HG02588 (cell line): ENCODE measurements around the gene SHISA9.

ENCODE experiments used
- ATAC-seq: cut with Tn5 transposase; IDR thresholded peaks from one replicate; pipeline ENCODE4 v1.9.1; 2021; ENCODE audit warnings: mild to moderate bottlenecking, moderate library complexity; ENCODE audit not compliant: unreplicated experiment

Gene SHISA9

DNA sequence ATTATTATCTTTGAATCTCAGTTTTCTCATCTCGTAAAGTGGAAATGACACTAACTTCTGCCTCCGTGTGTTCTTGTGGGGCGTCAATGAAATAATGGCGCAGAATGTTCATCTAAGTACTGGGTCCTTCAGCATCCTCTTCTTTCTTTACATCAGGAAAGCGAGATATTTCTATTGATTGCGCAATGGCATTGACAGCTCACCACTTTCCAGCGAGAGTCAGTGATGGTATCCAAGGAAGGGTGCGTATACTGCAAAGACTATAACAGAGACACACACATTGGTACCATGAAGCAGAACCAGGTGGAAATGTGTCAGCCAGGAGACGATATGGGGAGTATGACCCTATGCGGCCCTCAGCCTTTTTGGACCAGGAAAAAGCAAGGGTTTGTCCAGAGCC lies 162.1 kb downstream of the SHISA9 start:
- no peak for ATAC-seq

GRCh38 chr16:13064821-13065220 lies 163.4 kb downstream of the SHISA9 start:
- ATAC-seq: no peak

DNA sequence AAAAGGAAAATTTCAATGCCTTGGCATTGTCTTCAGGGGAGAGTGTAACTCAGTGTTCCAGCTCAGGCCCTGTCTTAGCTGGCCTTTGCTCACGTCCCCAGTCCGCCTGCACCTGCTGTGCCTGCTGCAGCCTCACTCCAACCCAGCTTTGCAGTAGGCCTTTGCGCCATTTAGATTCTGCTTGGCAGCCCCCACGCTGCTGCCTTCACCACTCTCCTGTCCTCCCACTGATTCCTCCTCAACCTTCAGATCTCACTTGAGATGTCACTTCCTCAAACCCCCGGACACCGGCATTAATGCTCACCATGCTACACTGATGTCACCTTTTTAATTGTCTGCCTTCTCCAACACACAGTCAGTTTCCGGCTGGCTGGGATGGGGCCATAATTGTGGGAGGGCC lies 166.2 kb downstream of the SHISA9 start:
- ATAC-seq: no peak

GRCh38 chr16:13068912-13069583 lies 167.7 kb downstream of the SHISA9 start:
- ATAC-seq: no peak

DNA sequence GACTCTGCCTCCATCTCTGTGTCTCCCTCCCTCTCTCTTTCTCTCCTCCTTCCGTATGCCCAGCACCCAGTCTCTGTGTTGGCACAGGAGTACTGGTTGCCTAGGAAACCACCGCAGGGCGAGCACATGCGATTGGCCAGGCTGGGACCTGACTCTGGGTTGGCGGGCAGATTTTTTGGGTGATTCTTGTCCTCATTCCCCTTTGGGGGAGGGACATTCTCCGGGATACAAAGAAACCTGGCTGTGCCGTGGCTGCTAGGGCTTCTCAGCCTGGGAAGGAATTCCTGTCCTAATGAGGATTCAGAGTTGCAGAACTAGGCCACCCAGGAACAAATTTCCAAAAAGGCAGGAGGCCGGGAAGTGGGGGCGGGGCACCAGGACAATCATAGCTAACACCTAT lies 168.9 kb downstream of the SHISA9 start:
- no peak for ATAC-seq

DNA sequence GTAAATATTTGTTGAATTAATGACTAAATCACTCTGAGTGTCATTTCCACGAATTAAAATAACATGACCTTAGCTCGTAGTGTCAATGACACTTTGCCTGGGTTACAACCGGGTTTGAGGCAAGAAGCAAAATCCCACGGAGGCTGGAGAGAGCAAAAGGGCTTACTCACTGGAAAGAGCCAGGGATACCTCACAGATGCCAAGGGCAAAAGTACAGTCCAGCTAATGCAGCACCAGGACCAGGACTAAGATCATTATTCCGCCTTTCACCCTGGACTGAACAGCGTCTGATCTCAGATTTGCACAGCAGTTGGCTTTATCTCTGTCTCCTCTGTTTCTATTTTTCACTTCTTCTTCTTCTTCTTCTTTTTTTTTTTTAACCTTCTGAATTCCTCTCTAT lies 175.5 kb downstream of the SHISA9 start:
- ATAC-seq: no peak

DNA sequence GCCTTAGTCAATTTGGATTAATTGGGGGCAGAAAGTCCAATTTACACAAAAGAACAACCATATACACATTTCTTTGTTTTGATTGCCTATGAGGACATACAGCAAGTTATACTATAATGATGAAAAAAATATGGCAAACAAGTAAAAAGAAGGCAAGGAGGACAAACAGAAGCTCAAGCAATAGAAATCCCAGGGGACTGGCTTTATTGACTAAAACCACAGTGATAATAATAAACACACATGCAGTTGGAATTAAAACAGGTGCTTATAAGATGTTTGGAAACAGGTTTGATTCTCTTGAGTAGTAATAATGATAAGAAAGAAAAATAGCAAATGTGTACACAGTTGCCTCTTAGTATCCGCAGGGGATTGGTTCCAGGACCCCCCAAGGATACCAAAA lies 176.4 kb downstream of the SHISA9 start:
- ATAC-seq: no peak

DNA sequence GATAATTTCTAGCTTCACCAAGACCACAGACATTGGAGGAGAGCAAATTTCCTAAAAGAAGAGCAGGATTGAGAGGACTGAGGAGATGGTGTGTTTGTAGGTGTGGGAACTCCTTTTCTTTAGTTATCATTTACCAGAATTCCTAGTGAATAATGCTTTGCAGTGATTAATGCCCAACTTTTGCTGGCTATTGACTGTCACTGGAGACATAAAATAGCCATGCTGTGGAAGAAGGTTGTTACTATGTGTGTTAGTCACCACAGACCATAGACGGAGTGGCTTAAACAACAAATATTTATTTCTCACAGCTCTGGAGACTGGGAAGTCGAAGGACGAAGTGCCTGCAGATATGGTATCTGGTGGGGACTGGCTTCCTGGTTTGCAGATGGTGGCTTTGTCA lies 179.1 kb downstream of the SHISA9 start:
- no peak for ATAC-seq

GRCh38 chr16:13081825-13082331 lies 180.5 kb downstream of the SHISA9 start:
- ATAC-seq: no peak

- ATAC-seq: no peak
Observed at GRCh38 chr16:13083681-13084080, 182.3 kb downstream of the SHISA9 start.

DNA sequence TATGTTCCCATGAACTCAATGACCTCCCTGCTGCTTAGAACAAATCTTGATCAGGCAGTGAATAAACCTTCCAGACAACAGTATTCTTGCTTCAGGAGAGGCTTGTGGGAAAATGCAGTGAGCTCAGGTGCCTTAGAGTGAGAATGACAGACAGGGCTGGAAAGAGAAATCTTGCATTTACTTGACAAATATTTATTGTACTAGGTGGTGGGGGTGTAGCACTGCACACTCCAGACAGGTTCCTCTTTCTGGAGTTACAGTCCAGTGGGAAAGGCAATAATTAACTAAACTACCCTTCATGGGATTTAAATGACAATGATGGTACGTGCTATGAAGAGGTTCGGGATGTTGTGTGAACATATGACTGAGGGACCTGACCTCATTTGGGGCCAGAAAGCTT lies 182.9 kb downstream of the SHISA9 start:
- ATAC-seq: no peak

- ATAC-seq: no peak
Observed at GRCh38 chr16:13093661-13094060, 192.3 kb downstream of the SHISA9 start.

- no peak for ATAC-seq
Observed at GRCh38 chr16:13095061-13095460, 193.7 kb downstream of the SHISA9 start.

DNA sequence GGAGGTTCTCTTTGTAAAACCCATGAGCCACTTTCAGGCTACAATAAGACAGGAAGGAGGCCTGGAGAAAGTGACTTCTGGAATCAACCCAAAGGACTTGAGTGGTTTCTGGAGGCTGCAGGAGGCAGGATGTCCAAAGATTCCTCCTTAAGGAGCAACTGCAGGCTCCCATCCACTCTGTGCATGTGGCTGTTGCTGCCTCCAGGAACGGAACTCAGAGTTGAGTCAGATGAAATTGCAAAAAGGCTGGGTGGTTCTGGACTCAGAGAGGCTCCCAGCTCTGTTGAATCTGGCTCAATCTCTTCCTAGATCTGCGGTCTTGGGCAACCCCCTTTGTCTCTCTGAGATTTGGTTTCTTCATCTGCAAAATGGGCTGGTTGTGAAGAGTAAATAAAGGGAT lies 197.1 kb downstream of the SHISA9 start:
- no peak for ATAC-seq

DNA sequence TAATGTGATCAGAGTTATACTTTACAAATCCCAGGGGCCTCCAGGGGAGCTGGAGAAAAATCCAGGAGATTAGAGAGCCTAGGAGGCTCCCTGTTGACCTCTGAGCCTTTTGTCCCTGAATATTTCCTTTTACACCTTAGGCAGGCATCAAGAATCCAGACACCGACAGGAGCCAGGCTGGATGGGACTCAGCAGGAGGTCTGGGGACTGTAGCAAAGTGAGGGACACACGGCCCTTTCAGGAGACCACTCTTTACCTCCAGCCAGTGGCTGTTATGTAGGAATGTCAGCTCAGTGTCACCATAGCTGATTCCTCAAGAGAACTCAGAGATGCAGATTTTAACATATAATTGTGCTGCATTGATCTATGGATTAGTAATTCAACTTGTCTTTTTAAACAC lies 198.4 kb downstream of the SHISA9 start:
- no peak for ATAC-seq

GRCh38 chr16:13100970-13101369 lies 199.6 kb downstream of the SHISA9 start:
- no peak for ATAC-seq

GRCh38 chr16:13101828-13102227 lies 200.4 kb downstream of the SHISA9 start:
- ATAC-seq: no peak

GRCh38 chr16:13102401-13102800 lies 201.0 kb downstream of the SHISA9 start:
- no peak for ATAC-seq

GRCh38 chr16:13103831-13104530 lies 202.6 kb downstream of the SHISA9 start:
- ATAC-seq: no peak

DNA sequence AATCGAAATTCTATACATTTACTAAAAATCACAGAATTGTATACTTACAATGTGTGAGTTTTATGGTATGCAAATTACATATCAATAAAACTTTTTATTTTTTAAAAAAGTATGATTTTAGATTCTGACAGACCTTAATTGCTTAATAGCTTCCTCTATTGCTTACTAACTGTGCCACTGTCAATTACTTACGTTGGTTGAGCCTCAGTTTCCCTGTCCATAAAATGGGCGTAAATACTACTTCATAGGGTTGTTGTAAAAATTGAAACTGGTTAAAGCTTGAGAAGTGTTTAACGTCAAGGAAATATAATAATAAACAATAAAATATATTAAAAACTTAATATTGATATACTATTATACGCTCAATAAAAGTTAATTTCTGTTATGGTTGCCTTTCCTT lies 203.4 kb downstream of the SHISA9 start:
- no peak for ATAC-seq

- ATAC-seq: no peak
Observed at GRCh38 chr16:13105427-13105826, 204.0 kb downstream of the SHISA9 start.

DNA sequence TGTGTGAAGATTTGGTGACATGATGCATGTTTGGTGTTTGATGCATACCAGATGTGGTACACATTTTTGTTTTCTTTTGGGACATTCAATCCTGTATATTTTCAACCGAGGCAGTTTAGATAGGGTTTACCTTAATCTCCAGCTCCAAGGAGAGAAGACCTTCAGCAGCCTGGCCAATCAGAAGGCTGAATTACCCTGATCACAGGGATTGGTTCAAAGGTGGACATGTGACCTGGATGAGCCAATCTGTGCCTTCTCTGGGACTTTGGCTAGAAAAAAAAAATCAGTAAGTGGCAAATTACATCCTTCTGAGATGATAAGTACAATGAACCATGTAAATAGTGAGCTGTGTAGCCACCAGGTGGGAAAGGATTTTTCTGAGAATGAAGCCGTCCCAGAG lies 205.1 kb downstream of the SHISA9 start:
- no peak for ATAC-seq

GRCh38 chr16:13108126-13108525 lies 206.7 kb downstream of the SHISA9 start:
- ATAC-seq: no peak
